ENCODE data around the gene FOXP1. TPM values are rescaled to one million over a fixed set of nuclear protein-coding genes. Genes with fewer than 3 reads are reported as not detected.

Gene FOXP1
- total RNA-seq, 1 experiment from 2014 or later: 75.3 TPM

DNA sequence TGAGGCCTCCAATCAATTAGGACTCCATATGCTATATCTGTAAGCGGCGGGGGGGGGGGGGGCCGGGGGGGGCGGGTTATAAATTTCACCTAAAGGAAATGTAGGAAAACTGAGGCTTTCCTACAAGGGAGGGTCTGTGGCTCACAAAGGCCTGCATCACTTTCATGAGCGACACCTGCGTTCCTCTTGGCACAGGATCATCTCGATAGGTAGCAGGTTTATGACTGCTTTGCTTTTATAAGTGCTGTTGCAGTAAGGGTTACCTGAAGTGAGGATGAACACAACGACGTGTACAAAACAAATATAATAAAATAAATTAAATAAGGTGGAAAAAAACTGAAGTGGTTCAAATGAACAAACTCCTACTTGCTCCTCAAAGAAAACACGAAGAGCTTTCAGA, 194.3 kb downstream of the FOXP1 start:
- peak overlapping the region; percentile 57 for H2BK120ac ChIP-seq (ENCODE audit: low read depth, low read length, poor library complexity, severe bottlenecking)
- no peaks in the 10 kb centered on the region for H4K20me1 ChIP-seq (ENCODE audit: control insufficient read depth, insufficient read depth, insufficient read length)
- TF ChIP-seq, protein P1, sequence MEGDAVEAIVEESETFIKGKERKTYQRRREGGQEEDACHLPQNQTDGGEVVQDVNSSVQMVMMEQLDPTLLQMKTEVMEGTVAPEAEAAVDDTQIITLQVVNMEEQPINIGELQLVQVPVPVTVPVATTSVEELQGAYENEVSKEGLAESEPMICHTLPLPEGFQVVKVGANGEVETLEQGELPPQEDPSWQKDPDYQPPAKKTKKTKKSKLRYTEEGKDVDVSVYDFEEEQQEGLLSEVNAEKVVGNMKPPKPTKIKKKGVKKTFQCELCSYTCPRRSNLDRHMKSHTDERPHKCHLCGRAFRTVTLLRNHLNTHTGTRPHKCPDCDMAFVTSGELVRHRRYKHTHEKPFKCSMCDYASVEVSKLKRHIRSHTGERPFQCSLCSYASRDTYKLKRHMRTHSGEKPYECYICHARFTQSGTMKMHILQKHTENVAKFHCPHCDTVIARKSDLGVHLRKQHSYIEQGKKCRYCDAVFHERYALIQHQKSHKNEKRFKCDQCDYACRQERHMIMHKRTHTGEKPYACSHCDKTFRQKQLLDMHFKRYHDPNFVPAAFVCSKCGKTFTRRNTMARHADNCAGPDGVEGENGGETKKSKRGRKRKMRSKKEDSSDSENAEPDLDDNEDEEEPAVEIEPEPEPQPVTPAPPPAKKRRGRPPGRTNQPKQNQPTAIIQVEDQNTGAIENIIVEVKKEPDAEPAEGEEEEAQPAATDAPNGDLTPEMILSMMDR (conservative IDR thresholded peaks at IDR 0.05): no peak
- H3K27ac ChIP-seq (ENCODE audit: insufficient read length, low read depth, low read length): no peak overlapping the region
- no peaks in the 10 kb centered on the region for H3K23me2 ChIP-seq (ENCODE audit: insufficient read length, low read depth, low read length, poor library complexity, severe bottlenecking)
- no peak overlapping the region for H3K23ac ChIP-seq (ENCODE audit: insufficient read length, low read depth, low read length)
- no peak overlapping the region for H3T11ph ChIP-seq (ENCODE audit: low read length)
- H2AFZ ChIP-seq (ENCODE audit: low read length): no peak overlapping the region
- H3K4ac ChIP-seq (ENCODE audit: low read depth, low read length): no peak overlapping the region
- Mint-ChIP-seq H3K27me3 (ENCODE audit: low read depth) (no peaks in the 10 kb centered on the region), H3K36me3 (ENCODE audit: insufficient read depth in 1 of 3, low read depth in 3 of 3) (no peaks in the 10 kb centered on the region; a peak in 1 of 7 replicates), H3K9me3 (peaks cover 3% of the 10 kb centered on the region in 2 experiments; a peak in 2 of 5 replicates), H3K4me1 (peaks cover 34 to 46% of the 10 kb centered on the region in 2 experiments), H3K4me3 (no peak overlapping the region), H3K27ac (no peak overlapping the region; a peak in 1 of 7 replicates)
- no peaks in the 10 kb centered on the region for H3K79me1 ChIP-seq (ENCODE audit: insufficient read depth, low read depth, low read length, poor library complexity, severe bottlenecking)
- H3K4me2 ChIP-seq (ENCODE audit: insufficient read depth, insufficient read length, low read length): no peak overlapping the region
- H3K9ac ChIP-seq (ENCODE audit: extremely low read depth, insufficient read length, low read length): no peak overlapping the region
- no peak overlapping the region for H2BK20ac ChIP-seq (ENCODE audit: low read depth, low read length, poor library complexity, severe bottlenecking)
- H3K4me1 ChIP-seq (ENCODE audit: insufficient read depth, low read length): peaks cover 14% of the 10 kb centered on the region; the same call in 1 of the 2 replicates
- no peaks in the 10 kb centered on the region for H3K27me3 ChIP-seq (ENCODE audit: insufficient read depth, low read length)
- H4K8ac ChIP-seq (replicated peaks; ENCODE audit: insufficient read length, low read depth, low read length): no peak overlapping the region
- no peak overlapping the region for H2BK12ac ChIP-seq (ENCODE audit: insufficient read length, low read depth, low read length)
- H3K18ac ChIP-seq (ENCODE audit: insufficient read length, low read depth, low read length): no peak overlapping the region
- H2BK15ac ChIP-seq (ENCODE audit: low read depth, low read length): no peak overlapping the region
- H4K5ac ChIP-seq (ENCODE audit: insufficient read length, low read depth, low read length): no peak overlapping the region
- no peak overlapping the region for H2BK5ac ChIP-seq (ENCODE audit: insufficient read length, low read length)
- no peaks in the 10 kb centered on the region for H3K79me2 ChIP-seq (ENCODE audit: insufficient read depth, low read length)
- WGBS (ENCODE audit: extremely low coverage, insufficient read length, low lambda C conversion rate): no CpG with 5 or more reads among the region's 10 CpGs
- H3K14ac ChIP-seq (ENCODE audit: insufficient read depth, low read length): no peak overlapping the region
- no peak overlapping the region for H2AK5ac ChIP-seq (ENCODE audit: insufficient read length, low read length)
- H4K91ac ChIP-seq (ENCODE audit: insufficient read length, low read depth, low read length): no peak overlapping the region
- no peak overlapping the region for H3K56ac ChIP-seq (ENCODE audit: insufficient read length, low read depth, low read length)
- no peaks in the 10 kb centered on the region for H3K9me3 ChIP-seq (ENCODE audit: control insufficient read depth, low read depth, low read length)
- DNase-seq: no peak

All from H9 (cell line).